Parathyroid adenoma (tissue), 2 donors: ENCODE results near the gene EGFR.
"Not testable (repeated sequence)": the region's sequence is repeated elsewhere in the genome, so short reads cannot be mapped to it uniquely, and the experiment has no call there.

ENCODE experiments used
- H2AFZ ChIP-seq: fragments of 300-600 bp; sonication (generic); one replicate; pipeline ENCODE4 v1.7.0; 2017; ENCODE audit warnings: antibody characterized with exemption, mild to moderate bottlenecking
- H3K27ac ChIP-seq: fragments of 300-600 bp; sonication (generic); one replicate; pipeline ENCODE4 v1.7.0; 2017
- H3K27me3 ChIP-seq: fragments of 300-600 bp; sonication (generic); one replicate; pipeline ENCODE4 v1.7.0; 2017; ENCODE audit warnings: low read length; ENCODE audit not compliant: control insufficient read depth, insufficient read depth
- H3K36me3 ChIP-seq: fragments of 300-600 bp; sonication (generic); one replicate; pipeline ENCODE4 v1.7.0; 2017; ENCODE audit warnings: low read length; ENCODE audit not compliant: control insufficient read depth, insufficient read depth
- H3K4me1 ChIP-seq: fragments of 300-600 bp; sonication (generic); one replicate; pipeline ENCODE4 v1.7.0; 2017; ENCODE audit warnings: control low read depth
- H3K4me2 ChIP-seq: fragments of 300-600 bp; sonication (generic); one replicate; pipeline ENCODE4 v1.7.0; 2017; ENCODE audit warnings: low read length
- H3K4me3 ChIP-seq: fragments of 300-600 bp; sonication (generic); one replicate; pipeline ENCODE4 v1.7.0; 2017; ENCODE audit warnings: low read depth, low read length
- H3K79me2 ChIP-seq: fragments of 300-600 bp; sonication (generic); one replicate; pipeline ENCODE4 v1.7.0; 2017; ENCODE audit warnings: control low read depth
- H3K9ac ChIP-seq: fragments of 300-600 bp; sonication (generic); one replicate; pipeline ENCODE4 v1.7.0; 2017; ENCODE audit warnings: mild to moderate bottlenecking
- H3K9me3 ChIP-seq: fragments of 300-600 bp; sonication (generic); one replicate; pipeline ENCODE4 v1.7.0; 2017; ENCODE audit warnings: low read length; ENCODE audit not compliant: control insufficient read depth
- TF ChIP-seq, protein P1 (sequence below): fragments of 300-600 bp; sonication (generic); IDR thresholded peaks from one replicate; pipeline ENCODE4 v1.7.0; 2017; ENCODE audit warnings: antibody characterized with exemption, mild to moderate bottlenecking
- donor health status: primary hyperparathyroidism.

The EGFR gene

GRCh38 chr7:55165176-55165861 lies 146.5 kb downstream of the EGFR start:
- Histone ChIP-seq H3K4me3 (no peak overlapping the region), H3K36me3 (no peaks in the 10 kb centered on the region), H2AFZ (no peak overlapping the region), H3K9ac (no peak overlapping the region), H3K4me2 (no peak overlapping the region), H3K9me3 (no peaks in the 10 kb centered on the region), H3K79me2 (no peaks in the 10 kb centered on the region), H3K27ac (no peak overlapping the region), H3K4me1 (no peaks in the 10 kb centered on the region), H3K27me3 (no peaks in the 10 kb centered on the region)
- TF ChIP-seq, protein P1, sequence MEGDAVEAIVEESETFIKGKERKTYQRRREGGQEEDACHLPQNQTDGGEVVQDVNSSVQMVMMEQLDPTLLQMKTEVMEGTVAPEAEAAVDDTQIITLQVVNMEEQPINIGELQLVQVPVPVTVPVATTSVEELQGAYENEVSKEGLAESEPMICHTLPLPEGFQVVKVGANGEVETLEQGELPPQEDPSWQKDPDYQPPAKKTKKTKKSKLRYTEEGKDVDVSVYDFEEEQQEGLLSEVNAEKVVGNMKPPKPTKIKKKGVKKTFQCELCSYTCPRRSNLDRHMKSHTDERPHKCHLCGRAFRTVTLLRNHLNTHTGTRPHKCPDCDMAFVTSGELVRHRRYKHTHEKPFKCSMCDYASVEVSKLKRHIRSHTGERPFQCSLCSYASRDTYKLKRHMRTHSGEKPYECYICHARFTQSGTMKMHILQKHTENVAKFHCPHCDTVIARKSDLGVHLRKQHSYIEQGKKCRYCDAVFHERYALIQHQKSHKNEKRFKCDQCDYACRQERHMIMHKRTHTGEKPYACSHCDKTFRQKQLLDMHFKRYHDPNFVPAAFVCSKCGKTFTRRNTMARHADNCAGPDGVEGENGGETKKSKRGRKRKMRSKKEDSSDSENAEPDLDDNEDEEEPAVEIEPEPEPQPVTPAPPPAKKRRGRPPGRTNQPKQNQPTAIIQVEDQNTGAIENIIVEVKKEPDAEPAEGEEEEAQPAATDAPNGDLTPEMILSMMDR, result no peak

GRCh38 chr7:55167296-55167695 lies 148.5 kb downstream of the EGFR start:
- not testable (repeated sequence) for H3K27ac ChIP-seq, H2AFZ ChIP-seq, H3K4me1 ChIP-seq, H3K9ac ChIP-seq, H3K27me3 ChIP-seq, H3K36me3 ChIP-seq, H3K4me3 ChIP-seq, H3K79me2 ChIP-seq, H3K4me2 ChIP-seq, H3K9me3 ChIP-seq

DNA sequence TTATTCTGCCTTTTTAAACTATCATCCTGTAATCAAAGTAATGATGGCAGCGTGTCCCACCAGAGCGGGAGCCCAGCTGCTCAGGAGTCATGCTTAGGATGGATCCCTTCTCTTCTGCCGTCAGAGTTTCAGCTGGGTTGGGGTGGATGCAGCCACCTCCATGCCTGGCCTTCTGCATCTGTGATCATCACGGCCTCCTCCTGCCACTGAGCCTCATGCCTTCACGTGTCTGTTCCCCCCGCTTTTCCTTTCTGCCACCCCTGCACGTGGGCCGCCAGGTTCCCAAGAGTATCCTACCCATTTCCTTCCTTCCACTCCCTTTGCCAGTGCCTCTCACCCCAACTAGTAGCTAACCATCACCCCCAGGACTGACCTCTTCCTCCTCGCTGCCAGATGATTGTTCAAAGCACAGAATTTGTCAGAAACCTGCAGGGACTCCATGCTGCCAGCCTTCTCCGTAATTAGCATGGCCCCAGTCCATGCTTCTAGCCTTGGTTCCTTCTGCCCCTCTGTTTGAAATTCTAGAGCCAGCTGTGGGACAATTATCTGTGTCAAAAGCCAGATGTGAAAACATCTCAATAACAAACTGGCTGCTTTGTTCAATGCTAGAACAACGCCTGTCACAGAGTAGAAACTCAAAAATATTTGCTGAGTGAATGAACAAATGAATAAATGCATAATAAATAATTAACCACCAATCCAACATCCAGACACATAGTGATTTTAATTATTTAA lies 151.7 kb downstream of the EGFR start:
- no peak overlapping the region for H3K9ac ChIP-seq
- no peak overlapping the region for H3K4me3 ChIP-seq
- no peaks in the 10 kb centered on the region for H3K9me3 ChIP-seq
- no peak overlapping the region for H3K4me2 ChIP-seq
- TF ChIP-seq, protein P1, result no peak
- no peaks in the 10 kb centered on the region for H3K36me3 ChIP-seq
- H2AFZ ChIP-seq, result no peak overlapping the region
- no peaks in the 10 kb centered on the region for H3K27me3 ChIP-seq
- H3K4me1 ChIP-seq, result no peaks in the 10 kb centered on the region
- H3K27ac ChIP-seq, result no peak overlapping the region
- H3K79me2 ChIP-seq, result no peaks in the 10 kb centered on the region

DNA sequence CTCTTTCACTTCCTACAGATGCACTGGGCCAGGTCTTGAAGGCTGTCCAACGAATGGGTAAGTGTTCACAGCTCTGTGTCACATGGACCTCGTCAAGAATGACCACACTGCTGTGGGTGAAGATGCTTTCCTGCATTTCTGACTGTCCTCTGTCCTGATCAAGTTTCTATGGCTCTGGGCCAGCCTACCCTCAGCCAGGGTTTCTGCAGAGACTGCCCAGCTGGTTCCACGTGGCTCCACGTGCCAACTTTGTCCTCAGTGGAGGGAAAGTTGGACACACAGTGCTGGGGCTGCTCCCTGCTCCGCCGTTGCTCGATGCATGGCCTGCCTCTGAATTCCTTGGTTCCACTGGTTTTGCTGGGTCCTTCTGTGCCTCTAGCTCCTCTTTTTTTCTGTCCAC lies 152.3 kb downstream of the EGFR start:
- no peak overlapping the region for H3K4me3 ChIP-seq
- no peaks in the 10 kb centered on the region for H3K9me3 ChIP-seq
- no peak overlapping the region for H2AFZ ChIP-seq
- no peak overlapping the region for H3K9ac ChIP-seq
- TF ChIP-seq, protein P1, result no peak
- H3K4me1 ChIP-seq, result no peaks in the 10 kb centered on the region
- no peaks in the 10 kb centered on the region for H3K27me3 ChIP-seq
- no peak overlapping the region for H3K27ac ChIP-seq
- H3K79me2 ChIP-seq, result no peaks in the 10 kb centered on the region
- H3K4me2 ChIP-seq, result no peak overlapping the region
- no peaks in the 10 kb centered on the region for H3K36me3 ChIP-seq

DNA sequence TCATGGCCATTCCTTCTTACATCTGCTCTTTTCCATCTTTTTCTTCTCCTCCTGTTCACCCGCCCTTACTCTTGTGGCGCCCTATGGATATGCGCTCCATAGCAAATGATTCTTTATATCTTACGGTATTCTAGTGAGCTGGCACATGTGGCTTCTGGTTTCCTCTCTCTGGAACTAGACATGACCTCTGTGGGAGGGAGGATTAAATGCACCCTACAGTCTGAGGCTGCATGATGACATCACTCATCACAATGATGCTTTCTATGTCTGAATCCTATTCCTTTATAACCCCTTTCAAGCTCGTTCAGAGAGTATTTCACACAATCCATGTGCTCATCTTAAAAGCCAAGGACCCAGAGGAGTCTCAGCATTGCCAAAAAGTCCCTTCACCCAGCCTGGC lies 153.3 kb downstream of the EGFR start:
- no peak overlapping the region for H3K9ac ChIP-seq
- no peak overlapping the region for H3K4me3 ChIP-seq
- no peaks in the 10 kb centered on the region for H3K79me2 ChIP-seq
- no peak overlapping the region for H3K4me2 ChIP-seq
- no peaks in the 10 kb centered on the region for H3K9me3 ChIP-seq
- no peak overlapping the region for H2AFZ ChIP-seq
- TF ChIP-seq, protein P1, result no peak
- no peaks in the 10 kb centered on the region for H3K27me3 ChIP-seq
- no peaks in the 10 kb centered on the region for H3K36me3 ChIP-seq
- H3K27ac ChIP-seq, result no peak overlapping the region
- H3K4me1 ChIP-seq, result no peaks in the 10 kb centered on the region
